Suppressor macrophage treated with lipopolysaccharide for 4 hours (primary cell): ENCODE data around the gene TRIP4.

Experiments used
- DNase-seq: peaks from one replicate; pipeline ENCODE4 v3.0.0-alpha.2; 2020

The TRIP4 gene

DNA sequence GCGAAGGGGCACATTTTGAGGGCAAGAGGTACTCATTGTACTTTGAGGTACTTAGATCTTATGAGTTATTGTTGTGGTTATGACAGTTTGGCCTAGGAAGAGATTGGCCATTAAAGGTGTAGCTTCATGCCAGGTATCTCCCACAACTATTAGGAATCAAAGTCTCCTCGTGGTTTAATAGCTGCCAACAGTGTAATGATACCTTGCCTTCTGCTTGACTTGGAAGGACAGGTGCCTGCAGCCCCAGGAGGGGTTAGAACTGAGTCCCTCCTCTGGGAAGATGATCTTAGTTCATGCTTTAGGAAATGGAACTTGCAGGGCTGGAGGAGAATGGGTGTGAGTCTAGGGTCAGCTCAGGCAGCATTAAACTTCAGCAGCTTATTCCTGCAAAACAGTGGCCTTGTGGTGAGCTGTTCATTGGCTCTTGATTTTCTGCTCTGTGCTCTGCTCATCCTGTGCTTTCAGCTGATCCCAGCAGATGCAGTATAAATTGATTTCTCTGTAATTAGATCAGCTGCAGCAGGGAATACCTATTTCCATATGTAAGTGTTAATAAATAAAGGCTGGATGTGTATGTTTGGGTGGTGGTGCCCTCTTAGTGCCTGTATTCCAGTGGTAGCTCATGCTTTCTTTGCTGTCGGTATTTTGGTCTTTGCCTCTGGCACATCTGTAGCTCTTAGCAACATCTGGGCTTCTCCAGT, 113.2 kb downstream of the TRIP4 start:
- no peak for DNase-seq

DNA sequence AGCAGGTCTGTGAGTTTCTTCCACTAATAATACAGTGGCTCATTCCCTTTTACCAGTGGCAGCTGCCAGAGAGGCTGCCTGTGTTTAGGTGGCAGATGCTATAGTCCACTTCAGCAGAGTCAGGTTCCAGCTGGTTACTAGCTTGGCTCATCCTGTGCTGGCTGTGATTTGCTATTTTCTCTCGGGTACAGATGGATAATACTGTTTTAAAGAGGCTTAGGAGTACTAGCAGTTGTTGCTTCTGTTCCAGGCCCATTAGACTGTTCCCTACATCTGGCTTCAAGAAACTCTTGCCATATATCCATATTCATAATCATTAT, 113.7 kb downstream of the TRIP4 start:
- DNase-seq, result no peak

DNA sequence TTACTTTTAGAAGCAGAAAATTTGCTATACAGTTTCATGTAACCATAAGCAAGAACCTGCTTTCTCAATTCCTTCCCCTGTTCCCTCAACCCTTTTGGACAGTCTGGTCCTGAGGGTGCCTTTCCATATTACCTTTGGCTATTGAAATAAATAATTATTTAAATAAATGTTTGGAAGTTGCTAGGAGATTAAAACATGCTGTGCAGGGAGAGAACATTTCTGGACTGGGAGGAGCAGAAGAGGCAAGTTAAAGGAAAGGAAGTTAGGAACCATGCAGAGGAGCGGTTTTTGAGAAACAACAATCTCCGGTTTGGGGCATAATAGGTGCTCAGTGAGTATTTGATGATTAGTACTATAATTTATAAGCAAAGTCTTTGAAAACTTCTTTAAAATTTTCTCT, 114.5 kb downstream of the TRIP4 start:
- no peak for DNase-seq

DNA sequence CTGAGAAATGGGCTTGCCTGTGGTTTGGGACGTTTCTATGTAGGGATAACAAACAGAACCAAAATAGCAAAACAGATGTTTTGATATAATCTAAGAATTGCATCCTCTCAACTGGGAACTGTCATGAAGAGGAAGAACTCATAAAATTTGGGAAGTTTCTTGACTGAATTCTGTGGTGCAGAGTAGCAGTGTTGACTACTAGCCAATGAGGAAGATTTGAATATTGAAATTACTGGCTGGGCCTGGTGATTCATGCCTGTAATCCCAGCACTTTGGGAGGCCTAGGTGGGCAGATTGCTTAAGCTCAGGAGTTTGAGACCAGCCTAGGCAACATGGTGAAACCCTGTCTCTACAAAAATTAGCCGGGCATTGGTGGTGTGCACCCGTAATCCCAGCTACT, 114.9 kb downstream of the TRIP4 start:
- peak; percentile 55 for DNase-seq

DNA sequence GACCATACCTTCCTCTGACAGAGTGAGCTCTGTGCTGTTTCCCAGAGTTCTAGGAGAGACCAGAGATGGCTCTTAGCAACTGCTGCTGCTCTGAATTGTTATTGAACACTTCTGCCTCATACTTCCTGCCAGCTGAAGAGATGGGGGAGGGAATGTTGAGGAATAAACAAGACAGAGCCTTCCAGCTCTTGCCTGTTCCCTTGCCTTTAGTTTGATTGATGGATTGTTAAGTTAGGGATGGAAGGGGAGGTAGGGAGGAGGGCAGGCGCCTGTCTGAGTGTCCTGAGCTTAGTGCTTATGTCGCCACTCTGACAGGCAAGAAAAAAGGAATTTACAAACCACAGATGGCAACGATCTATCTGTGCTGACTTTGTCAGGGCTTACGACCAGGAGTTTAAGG, 115.6 kb downstream of the TRIP4 start:
- no peak for DNase-seq

DNA sequence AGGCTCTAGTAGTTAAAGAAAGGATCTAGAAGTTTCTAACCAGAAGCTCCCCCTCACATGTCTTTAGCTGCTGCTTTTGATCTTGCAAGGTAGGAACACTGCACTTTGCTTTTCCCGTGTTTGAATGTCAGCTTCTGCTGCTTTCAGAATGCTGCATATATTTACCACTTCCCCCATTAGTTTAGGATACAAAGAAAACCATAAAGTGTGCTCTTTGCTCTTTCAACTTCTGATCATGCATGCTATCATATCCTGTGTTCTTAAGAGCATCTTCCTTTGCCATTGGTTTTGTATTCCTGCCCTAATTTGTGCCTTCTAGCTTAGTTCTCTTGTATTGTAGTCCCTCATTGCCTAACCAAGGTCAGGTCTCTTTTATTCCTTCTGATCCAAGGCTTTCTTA, 116.0 kb downstream of the TRIP4 start:
- no peak for DNase-seq
